Peyer's patch (tissue), 4 donors: Measurements from ENCODE around the gene ANKRD17. TPM values are rescaled to one million over a fixed set of nuclear protein-coding genes. Genes with fewer than 3 reads are reported as not detected.

Experiments used
- DNase-seq, 3 donors: peaks; one replicate each; pipeline ENCODE4 v3.0.0-alpha.2; 2017 to 2019
- H3K27ac ChIP-seq, 4 donors: fragments of 200-600 bp; sonication (generic); one replicate each; pipeline ENCODE4 v1.5.1; 2016 to 2019
- H3K27me3 ChIP-seq, 2 donors: fragments of 200-600 bp; sonication (generic); one replicate each; pipeline ENCODE4 v1.5.1; 2019
- H3K36me3 ChIP-seq, 3 donors: fragments of 200-600 bp; sonication (generic); one replicate each; pipeline ENCODE4 v1.5.1; 2016 to 2019
- H3K4me1 ChIP-seq, 4 donors: fragments of 200-600 bp; sonication (generic); one replicate each; pipeline ENCODE4 v1.5.1; 2016 to 2019
- H3K4me3 ChIP-seq, 4 donors: fragments of 200-600 bp; sonication (generic); 1 replicate in 3 of 4; 2 replicates in 1 of 4; pipeline ENCODE4 v1.5.1; 2016 to 2019; ENCODE audit warnings: mild to moderate bottlenecking in 1 of 4
- H3K9me3 ChIP-seq, 4 donors: fragments of 200-600 bp; sonication (generic); one replicate each; pipeline ENCODE4 v1.5.1; 2016 to 2019; ENCODE audit warnings: mild to moderate bottlenecking in 1 of 4
- POLR2A ChIP-seq, 2 donors: fragments of 450-650 bp; IDR thresholded peaks; one replicate each; pipeline ENCODE4 v1.5.1; 2017; ENCODE audit warnings: antibody characterized with exemption in 2 of 2, mild to moderate bottlenecking in 2 of 2, moderate library complexity in 2 of 2
- total RNA-seq, 4 donors: library from RNA; depleted of rRNA; stranded (reverse); fragments of >200 nt; gene quantifications; one replicate each; pipeline ENCODE4 v1.1.0, GENCODE V29; 2016
- TF ChIP-seq, protein P1 (sequence below), 6 experiments: fragments of 450-650 bp in 4 of 6; fragments of 200-600 bp in 2 of 6; sonication (generic) in 1 of 6; IDR thresholded peaks; one replicate each; pipeline ENCODE4 v1.5.1; 2017 to 2019; ENCODE audit warnings: antibody characterized with exemption in 6 of 6, mild to moderate bottlenecking in 3 of 6, moderate library complexity in 1 of 6

Gene ANKRD17
- total RNA-seq, 4 donors from 2014 or later: 61.7 to 92.0 (median 81.0) TPM

DNA sequence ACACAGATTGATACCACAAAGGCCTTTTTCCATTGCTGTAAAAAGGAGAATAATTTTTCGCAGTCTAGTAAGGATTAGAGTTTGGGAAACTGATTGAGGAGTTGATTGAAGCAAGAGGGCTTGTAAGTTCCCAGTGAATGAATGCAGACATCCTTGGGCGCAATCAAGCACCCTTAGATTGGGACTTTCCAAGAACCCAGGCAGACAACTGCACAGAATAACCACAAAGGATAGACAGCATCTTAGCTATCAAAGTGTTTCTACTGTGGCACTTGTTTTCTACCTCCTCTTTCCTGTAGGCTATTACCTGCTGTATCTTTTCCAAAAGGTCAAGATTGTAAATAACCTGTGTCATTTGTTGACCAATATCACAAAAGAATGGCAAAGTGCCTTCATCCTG, 191.7 kb downstream of the ANKRD17 start:
- Histone ChIP-seq H3K27me3 (no peaks in the 10 kb centered on the region), H3K27ac (no peak overlapping the region), H3K36me3 (peaks cover 0 to 14% (median 0%) of the 10 kb centered on the region in 3 donors), H3K4me1 (peaks cover 0 to 6% (median 2%) of the 10 kb centered on the region in 4 donors), H3K4me3 (no peak overlapping the region), H3K9me3 (no peaks in the 10 kb centered on the region)
- no peak for TF ChIP-seq POLR2A (IDR thresholded peaks at IDR 0.05)
- TF ChIP-seq, protein P1, sequence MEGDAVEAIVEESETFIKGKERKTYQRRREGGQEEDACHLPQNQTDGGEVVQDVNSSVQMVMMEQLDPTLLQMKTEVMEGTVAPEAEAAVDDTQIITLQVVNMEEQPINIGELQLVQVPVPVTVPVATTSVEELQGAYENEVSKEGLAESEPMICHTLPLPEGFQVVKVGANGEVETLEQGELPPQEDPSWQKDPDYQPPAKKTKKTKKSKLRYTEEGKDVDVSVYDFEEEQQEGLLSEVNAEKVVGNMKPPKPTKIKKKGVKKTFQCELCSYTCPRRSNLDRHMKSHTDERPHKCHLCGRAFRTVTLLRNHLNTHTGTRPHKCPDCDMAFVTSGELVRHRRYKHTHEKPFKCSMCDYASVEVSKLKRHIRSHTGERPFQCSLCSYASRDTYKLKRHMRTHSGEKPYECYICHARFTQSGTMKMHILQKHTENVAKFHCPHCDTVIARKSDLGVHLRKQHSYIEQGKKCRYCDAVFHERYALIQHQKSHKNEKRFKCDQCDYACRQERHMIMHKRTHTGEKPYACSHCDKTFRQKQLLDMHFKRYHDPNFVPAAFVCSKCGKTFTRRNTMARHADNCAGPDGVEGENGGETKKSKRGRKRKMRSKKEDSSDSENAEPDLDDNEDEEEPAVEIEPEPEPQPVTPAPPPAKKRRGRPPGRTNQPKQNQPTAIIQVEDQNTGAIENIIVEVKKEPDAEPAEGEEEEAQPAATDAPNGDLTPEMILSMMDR (IDR thresholded peaks at IDR 0.05): no peak
- DNase-seq: no peak

DNA sequence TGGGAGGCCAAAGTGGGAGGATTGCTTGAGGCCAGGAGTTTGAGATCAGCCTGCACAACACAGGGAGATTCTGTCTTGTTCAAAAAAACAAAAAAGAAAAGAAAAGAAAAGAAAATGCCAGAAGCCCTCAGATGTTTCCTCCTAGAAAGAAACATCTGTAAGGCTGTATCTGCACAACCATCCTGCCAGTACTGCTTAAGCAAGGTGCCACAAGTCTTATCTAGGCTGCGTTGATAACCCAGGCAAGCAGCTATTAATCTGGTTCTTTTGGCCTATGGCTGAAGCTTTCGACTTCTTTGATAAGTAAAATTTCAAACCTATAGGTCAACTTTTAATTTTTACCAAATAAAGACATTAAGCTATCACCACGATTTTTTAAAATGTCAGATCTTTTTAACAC, 192.2 kb downstream of the ANKRD17 start:
- TF ChIP-seq, protein P1 (IDR thresholded peaks at IDR 0.05): no peak
- no peak for TF ChIP-seq POLR2A (IDR thresholded peaks at IDR 0.05)
- no peak overlapping the region for H3K27ac ChIP-seq
- H3K9me3 ChIP-seq: no peaks in the 10 kb centered on the region
- DNase-seq: no peak
- no peak overlapping the region for H3K4me3 ChIP-seq
- H3K36me3 ChIP-seq: peaks cover 0 to 19% (median 0%) of the 10 kb centered on the region in 3 donors
- peaks cover 0 to 6% (median 2%) of the 10 kb centered on the region in 4 donors for H3K4me1 ChIP-seq
- H3K27me3 ChIP-seq: no peaks in the 10 kb centered on the region

DNA sequence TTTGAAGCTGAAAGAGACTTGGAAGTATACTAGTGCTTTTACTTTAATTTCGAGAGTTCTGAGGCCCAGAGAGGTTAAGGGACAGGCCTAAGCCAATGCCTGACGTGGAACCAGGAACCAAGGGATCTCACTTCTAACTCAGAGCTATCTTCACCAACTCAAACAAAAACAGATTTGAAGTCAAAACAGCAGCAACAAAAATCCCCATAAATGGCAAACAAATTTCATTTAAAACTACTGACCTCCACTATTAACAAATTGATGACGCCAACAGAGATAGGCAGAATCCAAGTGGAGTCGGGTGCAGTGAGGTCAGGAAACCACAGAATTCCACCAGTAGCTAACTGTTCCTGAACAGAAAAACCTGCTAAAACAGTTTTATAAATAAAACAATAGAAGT, 194.1 kb downstream of the ANKRD17 start:
- Histone ChIP-seq H3K36me3 (peaks cover 0 to 37% (median 0%) of the 10 kb centered on the region in 3 donors), H3K27me3 (no peaks in the 10 kb centered on the region), H3K27ac (no peak overlapping the region), H3K4me3 (no peak overlapping the region), H3K4me1 (peaks cover 0 to 6% (median 2%) of the 10 kb centered on the region in 4 donors), H3K9me3 (no peaks in the 10 kb centered on the region)
- DNase-seq: no peak
- TF ChIP-seq POLR2A (IDR thresholded peaks at IDR 0.05): no peak
- TF ChIP-seq, protein P1 (IDR thresholded peaks at IDR 0.05): no peak

DNA sequence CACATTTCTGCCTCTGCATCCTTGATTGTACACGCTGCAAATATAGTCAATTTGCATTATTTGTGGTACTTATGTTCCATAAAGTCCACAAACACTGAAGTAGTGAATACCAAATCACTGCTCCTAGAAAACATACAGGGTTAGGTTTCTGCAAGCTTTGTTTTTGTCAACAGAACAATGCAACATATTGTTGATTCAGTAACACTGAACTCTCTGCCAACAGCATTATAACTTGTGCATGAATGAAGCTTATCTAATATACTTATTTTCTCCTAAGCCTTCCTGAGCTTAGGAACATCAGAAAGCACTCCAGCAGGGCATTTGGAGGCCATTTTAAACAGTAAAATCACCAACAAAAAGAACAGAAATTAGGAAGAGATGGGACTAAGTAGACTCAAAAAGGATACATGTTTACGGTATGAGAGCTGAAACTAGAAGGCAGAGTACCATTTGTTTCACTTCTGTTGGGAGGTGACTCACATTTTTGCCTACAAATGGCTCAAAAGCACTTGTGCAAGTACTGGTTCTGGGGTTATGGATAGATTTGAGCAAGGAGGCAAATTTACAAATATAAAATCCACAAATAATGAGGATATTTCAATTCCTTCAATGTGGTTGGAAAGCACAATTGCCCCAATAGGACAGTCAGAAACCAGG, 203.2 kb downstream of the ANKRD17 start:
- Histone ChIP-seq H3K4me1 (no peaks in the 10 kb centered on the region), H3K9me3 (no peaks in the 10 kb centered on the region), H3K4me3 (no peak overlapping the region), H3K27ac (no peak overlapping the region), H3K27me3 (no peaks in the 10 kb centered on the region), H3K36me3 (peaks cover 0 to 59% (median 0%) of the 10 kb centered on the region in 3 donors)
- no peak for DNase-seq
- no peak for TF ChIP-seq POLR2A (IDR thresholded peaks at IDR 0.05)
- TF ChIP-seq, protein P1 (IDR thresholded peaks at IDR 0.05): no peak

DNA sequence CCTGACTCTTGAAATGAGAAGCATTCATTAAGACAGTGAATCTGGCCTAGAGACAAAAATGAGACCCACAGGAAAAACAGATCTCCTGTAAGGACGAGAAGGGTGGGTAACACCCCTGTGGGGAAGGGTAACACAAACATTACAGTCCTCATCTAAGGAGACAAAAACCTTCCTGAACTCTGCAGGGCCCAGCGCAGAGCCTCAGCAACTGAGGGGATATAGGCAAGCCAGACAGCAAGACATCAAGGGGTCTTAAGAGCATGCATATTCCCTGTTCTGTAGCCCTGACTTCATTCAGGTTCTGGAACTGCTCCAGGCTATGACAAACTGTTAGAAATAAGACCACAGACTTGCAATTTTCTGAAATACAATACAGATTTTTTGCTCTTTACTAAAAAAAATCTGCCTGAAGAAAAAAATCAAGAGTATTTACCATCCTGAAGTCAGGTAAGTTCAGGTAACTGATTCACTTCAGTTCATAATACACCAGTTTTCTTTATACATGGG, 204.6 kb downstream of the ANKRD17 start:
- no peak overlapping the region for H3K27ac ChIP-seq
- H3K4me3 ChIP-seq: no peak overlapping the region
- DNase-seq: no peak
- no peaks in the 10 kb centered on the region for H3K27me3 ChIP-seq
- no peaks in the 10 kb centered on the region for H3K9me3 ChIP-seq
- no peak for TF ChIP-seq POLR2A (IDR thresholded peaks at IDR 0.05)
- TF ChIP-seq, protein P1 (IDR thresholded peaks at IDR 0.05): no peak
- H3K4me1 ChIP-seq: no peaks in the 10 kb centered on the region
- peaks cover 0 to 46% (median 0%) of the 10 kb centered on the region in 3 donors for H3K36me3 ChIP-seq
